ENCODE measurements around the gene SEPHS2. TPM values are rescaled to one million over a fixed set of nuclear protein-coding genes. Genes with fewer than 3 reads are reported as not detected.

The SEPHS2 gene
- total and polyA plus RNA-seq, 2 of the 8 experiments (the other 6 are each of a cell fraction or from before 2014, with no cell fraction given): 28.2 to 61.8 TPM

DNA sequence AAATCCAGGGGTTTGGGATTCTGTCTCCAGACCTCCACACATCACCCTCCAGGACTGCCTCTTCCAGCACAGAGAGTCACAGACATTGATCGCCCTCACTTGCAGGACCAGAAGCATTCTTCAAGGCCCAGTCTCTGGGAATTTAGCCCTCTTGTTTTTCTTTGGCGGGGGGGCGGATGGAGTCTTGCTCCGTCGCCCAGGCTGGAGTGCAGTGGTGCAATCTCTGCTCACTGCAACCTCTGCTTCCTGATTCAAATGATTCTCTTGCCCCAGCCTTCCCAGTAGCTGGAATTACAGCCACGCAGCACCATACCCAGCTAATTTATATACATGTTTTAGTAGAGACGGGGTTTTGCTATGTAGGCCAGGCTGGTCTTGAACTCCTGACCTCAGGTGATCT is 18.4 kb upstream of the SEPHS2 start:
- Histone ChIP-seq H3K4me1 (replicated peaks in 1 of 4; ENCODE audit: control insufficient read depth in 3 of 4, insufficient read depth in 4 of 4, low read length in 3 of 4) (no peaks in the 10 kb centered on the region), H3K18ac (ENCODE audit: extremely low read depth, low read length) (no peak overlapping the region), H3K4me2 (ENCODE audit: insufficient read depth in 1 of 2, low read depth in 2 of 2, low read length in 2 of 2) (no peak overlapping the region), H3K79me1 (ENCODE audit: low read depth, low read length) (no peaks in the 10 kb centered on the region), H3K36me3 (ENCODE audit: control insufficient read depth in 2 of 4, insufficient read depth in 4 of 4, low read length in 3 of 4) (no peaks in the 10 kb centered on the region), H2BK15ac (ENCODE audit: low read length) (no peak overlapping the region), H2BK20ac (ENCODE audit: low read length) (no peak overlapping the region), H3K23me2 (ENCODE audit: low read depth, low read length) (no peaks in the 10 kb centered on the region), H4K5ac (ENCODE audit: insufficient read length, low read depth, low read length) (no peak overlapping the region), H3K23ac (ENCODE audit: insufficient read length) (no peak overlapping the region), H3K9ac (replicated peaks in 1 of 4; ENCODE audit: extremely low read depth in 1 of 4, low read depth in 3 of 4, low read length in 3 of 4) (no peak overlapping the region), H2BK5ac (ENCODE audit: low read depth, low read length) (no peak overlapping the region), H4K20me1 (replicated peaks in 1 of 2; ENCODE audit: control insufficient read depth in 1 of 2, insufficient read depth in 2 of 2, low read length in 2 of 2) (no peaks in the 10 kb centered on the region), H3K4me3 (ENCODE audit: extremely low read depth in 1 of 4, insufficient read depth in 2 of 4, low read depth in 3 of 4, low read length in 4 of 4) (no peak overlapping the region), H2AK5ac (ENCODE audit: low read depth, low read length) (no peak overlapping the region), H3K27ac (ENCODE audit: low read depth, low read length) (no peak overlapping the region), H2AFZ (ENCODE audit: low read length) (no peak overlapping the region), H3K79me2 (ENCODE audit: control insufficient read depth in 1 of 2, insufficient read depth in 2 of 2, low read length in 2 of 2) (no peaks in the 10 kb centered on the region), H2BK12ac (ENCODE audit: low read depth, low read length) (no peak overlapping the region), H4K8ac (ENCODE audit: extremely low read depth, insufficient read depth, low read length) (peak overlapping the region; percentile 79), H3K56ac (replicated peaks; ENCODE audit: insufficient read length, low read depth, low read length) (no peak overlapping the region), H3K27me3 (replicated peaks in 1 of 4; ENCODE audit: control insufficient read depth in 3 of 4, extremely low read depth in 1 of 4, insufficient read depth in 3 of 4, low read length in 3 of 4) (no peaks in the 10 kb centered on the region), H3K4ac (replicated peaks; ENCODE audit: insufficient read length, low read depth, low read length) (no peak overlapping the region), H4K91ac (replicated peaks; ENCODE audit: insufficient read length, low read length) (no peak overlapping the region), H3K9me3 (ENCODE audit: insufficient read depth in 2 of 2, low read depth in 1 of 2, low read length in 1 of 2) (no peaks in the 10 kb centered on the region), H2BK120ac (replicated peaks; ENCODE audit: low read depth, low read length) (no peak overlapping the region), H3K14ac (ENCODE audit: insufficient read length) (no peak overlapping the region)
- TF ChIP-seq USF2 (IDR thresholded peaks at IDR 0.05; ENCODE audit: low read length): no peak
- no peak for TF ChIP-seq RXRA (IDR thresholded peaks at IDR 0.05; ENCODE audit: insufficient read depth, low read depth, low read length)
- TF ChIP-seq SRF (IDR thresholded peaks at IDR 0.05; ENCODE audit: low read depth, low read length): no peak
- TF ChIP-seq SP2 (IDR thresholded peaks at IDR 0.05; ENCODE audit: low read length): no peak
- FAIRE-seq (no peak), DNase-seq (ENCODE audit: low read depth in 1 of 2, low spot score in 2 of 2) (no peak)
- ChIA-PET POLR2A (ENCODE audit: partially characterized antibody) (interaction anchor here (0.6 to 0.7 kb wide), 2 partner anchors 12 to 610 kb away, joined by 3 to 4 read pairs; partner anchors contain the start of genes ZNF646 and ZNF668), CTCF (ENCODE audit: partially characterized antibody) (interaction anchor here (0.6 to 1.0 kb wide), 3 partner anchors 19 to 68 kb away, joined by 3 to 5 read pairs (median 4); no protein-coding TSS in a partner anchor)
- 89% methylated on average over 7 of the region's 7 CpGs; no CpG with 5 or more reads in 1 of the 2 experiments for WGBS, 2 experiments (ENCODE audit: extremely low coverage in 1 of 2, insufficient coverage in 1 of 2, insufficient read length in 1 of 2, insufficient replicate concordance in 2 of 2, low coverage in 1 of 2, low lambda C conversion rate in 2 of 2, missing lambda C conversion rate in 1 of 2)
